HG03097 (cell line): ENCODE data around the gene BAHD1.

Source experiments
- ATAC-seq: cut with Tn5 transposase; IDR thresholded peaks from one replicate; pipeline ENCODE4 v1.9.1; 2021; ENCODE audit not compliant: unreplicated experiment, low FRiP score

Gene BAHD1

DNA sequence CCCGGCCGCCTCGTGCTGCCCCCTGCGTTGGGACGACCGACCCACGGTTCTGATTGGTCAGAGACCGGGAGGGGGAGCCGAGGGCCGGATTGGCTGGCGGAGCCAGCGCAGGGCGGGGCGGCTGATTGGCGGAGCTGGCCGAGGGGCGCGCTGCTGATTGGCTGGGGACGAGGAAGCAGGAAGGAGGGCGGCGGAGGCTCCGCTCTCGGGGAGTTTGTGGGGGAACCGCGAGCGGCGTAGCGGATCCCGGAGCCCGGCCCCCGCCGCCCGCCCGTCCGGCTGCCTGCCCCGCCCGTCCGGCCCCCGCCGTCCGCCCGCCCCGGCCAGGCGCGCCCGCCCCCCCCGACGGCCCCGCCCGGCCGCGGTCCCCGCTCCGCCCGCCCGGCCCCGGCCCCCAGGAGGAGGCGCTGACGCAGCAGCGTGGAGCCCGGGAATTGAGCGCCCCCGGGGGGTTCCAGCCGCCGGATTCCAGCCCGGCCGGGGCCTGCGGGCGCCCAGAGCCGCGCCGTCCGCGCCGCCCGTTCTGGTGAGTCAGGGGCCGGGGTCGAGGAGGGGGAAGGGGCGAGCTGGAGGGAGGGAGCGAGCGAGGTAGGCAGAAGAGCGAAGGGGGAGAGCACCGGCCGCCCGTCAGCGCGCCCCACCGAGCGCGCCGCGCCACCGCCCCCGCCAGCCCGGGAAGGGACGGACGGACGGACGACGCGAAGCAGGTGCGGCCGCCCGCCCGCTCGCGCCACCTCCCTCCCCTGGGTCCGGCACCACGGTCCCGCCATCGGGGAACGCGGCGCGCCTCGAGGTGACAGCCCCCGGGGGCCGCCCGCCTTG, at the start of gene BAHD1:
Gene BAHD1, plus strand, starts transcription at position 211 of the 822 bp plus-strand sequence. CDS start 17,512 bp downstream, outside the sequence.
- ATAC-seq = peak; percentile 81

- no peak for ATAC-seq
These were observed 47.5 kb upstream of the BAHD1 start for GRCh38 chr15:40392986-40393948.

DNA sequence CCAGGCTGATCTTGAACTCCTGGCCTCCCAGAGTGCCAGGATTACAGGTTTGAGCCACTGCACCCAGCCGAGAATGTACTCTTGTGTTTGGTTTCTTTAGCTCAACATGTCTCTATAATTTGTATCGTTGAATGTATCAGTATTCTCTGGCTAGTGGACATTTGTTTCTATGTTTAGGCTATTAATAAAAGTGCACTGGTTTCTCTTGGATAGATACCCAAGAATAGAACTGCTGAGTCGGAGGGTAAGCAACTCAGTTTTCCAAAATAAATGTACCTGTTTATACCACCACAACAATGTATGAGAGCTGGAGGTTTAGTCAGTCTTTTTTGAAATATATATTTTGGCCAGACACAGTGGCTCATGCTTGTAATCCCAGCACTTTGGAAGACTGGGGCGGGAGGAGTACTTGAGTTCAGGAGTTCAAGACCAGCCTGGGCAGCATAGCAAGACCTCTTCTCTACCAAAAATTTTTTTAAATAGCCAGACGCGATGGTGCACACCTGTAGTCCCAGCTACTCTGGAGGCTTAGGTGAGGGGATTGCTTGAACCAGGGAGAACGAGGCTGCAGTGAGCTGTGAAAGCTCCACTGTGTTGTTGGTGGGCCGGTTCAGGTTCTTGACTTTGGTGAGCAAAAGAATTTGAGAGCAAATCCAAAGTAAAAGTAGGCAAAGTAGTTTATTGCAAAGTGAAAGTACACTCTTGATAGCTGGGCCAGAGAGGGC, 42.9 kb upstream of the BAHD1 start:
- ATAC-seq = no peak

GRCh38 chr15:40398413-40398873, 42.3 kb upstream of the BAHD1 start:
- ATAC-seq = peak; percentile 62

GRCh38 chr15:40399370-40399769, 41.4 kb upstream of the BAHD1 start:
- ATAC-seq = no peak

DNA sequence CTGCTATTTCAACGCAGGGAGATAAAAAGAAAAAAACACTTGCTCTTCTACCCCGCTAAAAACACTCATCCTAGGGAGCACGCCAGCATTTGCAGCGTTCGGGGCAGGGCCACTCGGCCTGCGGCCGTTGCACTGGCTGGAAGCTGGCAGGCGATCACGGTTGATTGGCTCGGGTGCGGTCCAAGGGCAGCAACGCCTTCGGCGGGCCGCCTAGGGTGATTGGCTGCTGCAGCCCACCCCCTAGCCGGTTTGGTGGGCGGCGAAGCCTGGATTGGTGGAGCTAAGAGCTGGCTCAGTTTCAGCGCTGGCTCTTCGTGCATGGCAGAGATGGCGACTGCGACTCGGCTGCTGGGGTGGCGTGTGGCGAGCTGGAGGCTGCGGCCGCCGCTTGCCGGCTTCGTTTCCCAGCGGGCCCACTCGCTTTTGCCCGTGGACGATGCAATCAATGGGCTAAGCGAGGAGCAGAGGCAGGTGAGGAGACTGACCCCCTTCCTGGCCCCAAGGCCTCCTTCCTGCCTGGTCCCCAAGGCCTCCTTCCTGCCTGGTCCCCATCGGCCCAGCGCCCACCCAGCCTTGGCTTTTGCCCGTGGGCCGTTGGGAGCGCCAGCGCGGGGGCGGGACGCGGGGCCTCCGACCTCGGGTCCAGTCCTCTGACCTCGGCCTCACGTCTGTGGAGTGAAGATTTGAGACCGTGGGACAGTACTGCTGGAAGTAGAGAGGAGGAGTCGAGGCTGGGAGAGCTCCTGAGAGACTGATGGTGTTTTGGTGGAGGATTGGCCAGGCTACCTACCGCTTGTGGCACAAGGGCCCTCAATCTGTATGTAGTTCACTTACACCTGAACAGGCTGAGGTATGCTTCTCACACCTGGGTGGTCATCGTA, 35.0 kb upstream of the BAHD1 start, which contains the start of gene IVD:
Gene IVD, plus strand, starts transcription at position 295 of the 881 bp plus-strand sequence. Its CDS starts 33 bp downstream, at position 328.
- peak; percentile 84 for ATAC-seq

- no peak for ATAC-seq
These were observed 33.3 kb upstream of the BAHD1 start for GRCh38 chr15:40407330-40407990.

DNA sequence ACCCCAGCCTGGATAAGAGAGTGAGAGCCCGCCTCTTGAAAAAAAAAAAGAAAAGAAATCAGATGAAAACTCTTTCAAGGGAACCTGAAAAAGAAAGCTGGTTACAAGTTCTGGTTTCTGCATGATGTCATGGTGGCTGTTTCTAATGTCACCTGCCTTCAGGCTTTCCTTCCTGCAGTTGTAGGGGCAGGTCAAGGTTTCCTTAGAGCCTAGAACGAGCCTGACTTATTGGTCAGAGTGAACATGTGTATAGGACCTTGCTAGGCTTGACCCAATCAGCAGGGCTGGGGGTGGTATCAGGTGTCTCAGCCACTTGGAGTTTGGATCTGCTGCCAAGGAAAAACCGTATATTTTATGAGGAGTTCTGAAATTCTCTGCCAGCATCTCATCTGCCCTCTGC, 31.4 kb upstream of the BAHD1 start:
- ATAC-seq = no peak

GRCh38 chr15:40410476-40410875, 30.3 kb upstream of the BAHD1 start:
- no peak for ATAC-seq

- ATAC-seq = no peak
These were observed 28.5 kb upstream of the BAHD1 start for GRCh38 chr15:40412095-40412759.

DNA sequence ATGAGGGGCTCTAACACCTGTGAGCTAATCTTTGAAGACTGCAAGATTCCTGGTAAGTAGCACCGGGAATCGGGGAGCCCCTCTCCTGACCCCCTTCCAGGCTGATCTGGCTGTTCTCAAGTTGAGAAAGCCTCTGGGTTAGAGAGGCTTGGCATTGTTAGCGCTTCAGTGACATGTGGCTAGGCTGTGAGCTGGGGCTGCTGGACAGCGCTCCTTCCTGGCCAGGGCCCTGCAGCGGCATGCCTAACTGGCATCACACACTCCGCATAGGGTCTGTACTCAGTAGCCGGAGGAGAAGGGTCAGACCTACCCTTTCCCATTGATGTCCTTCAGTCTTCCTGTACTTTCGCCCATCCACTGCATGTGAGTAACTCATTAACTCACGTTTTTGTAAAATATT, 27.7 kb upstream of the BAHD1 start:
- ATAC-seq = no peak

- no peak for ATAC-seq
These were observed 25.9 kb upstream of the BAHD1 start for GRCh38 chr15:40414816-40415215.

DNA sequence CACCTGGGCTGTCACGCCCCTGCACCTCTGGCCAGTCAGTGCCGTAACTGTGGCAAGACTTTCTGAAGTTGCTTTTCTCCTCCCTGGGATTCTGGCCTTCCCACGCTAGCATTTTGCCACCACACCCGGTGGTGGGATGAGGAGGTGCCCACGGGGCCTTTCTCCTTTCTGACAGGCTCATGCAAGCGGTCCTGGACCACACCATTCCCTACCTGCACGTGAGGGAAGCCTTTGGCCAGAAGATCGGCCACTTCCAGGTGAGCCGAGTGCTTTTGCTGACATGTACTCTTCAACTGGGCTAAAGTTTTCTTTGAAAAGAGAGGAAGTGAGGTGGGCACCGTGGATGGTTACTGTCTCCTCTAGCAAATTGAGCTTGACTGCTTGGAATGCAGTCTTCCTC, 25.5 kb upstream of the BAHD1 start:
- no peak for ATAC-seq

- ATAC-seq = no peak
These were observed 24.7 kb upstream of the BAHD1 start for GRCh38 chr15:40416056-40416455.

- ATAC-seq = no peak
These were observed 22.6 kb upstream of the BAHD1 start for GRCh38 chr15:40418126-40418525.

DNA sequence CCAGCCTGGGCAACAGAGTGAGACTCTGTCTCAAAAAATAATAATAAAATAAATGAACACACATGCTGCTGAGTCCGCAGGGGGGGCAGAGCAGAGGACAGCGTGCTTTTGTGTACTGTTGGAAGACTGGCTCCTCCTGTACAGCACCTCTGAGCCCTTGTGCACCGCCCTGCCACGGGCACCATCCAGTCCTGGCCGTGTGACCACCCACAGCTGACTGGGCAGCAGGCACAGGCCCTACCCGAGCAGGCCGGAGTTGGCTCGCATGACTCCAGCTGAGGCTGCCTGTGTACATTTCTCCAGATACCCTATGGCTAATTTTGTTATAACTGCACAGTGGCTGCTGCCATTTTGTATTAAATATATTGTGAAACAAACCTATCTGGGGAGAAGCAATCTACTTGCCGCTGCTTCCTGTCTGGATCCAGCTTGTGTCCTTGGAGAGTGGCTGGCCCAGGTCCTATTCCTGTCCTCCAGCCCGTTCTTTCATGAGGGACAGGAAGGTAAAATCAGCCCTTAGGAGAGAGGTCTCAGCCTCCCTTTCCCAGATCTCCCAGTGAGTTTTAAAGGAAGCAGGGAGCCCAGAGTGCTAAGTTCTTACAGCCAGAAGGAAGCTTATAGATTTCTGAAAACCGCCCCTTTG, 20.6 kb upstream of the BAHD1 start:
- ATAC-seq = no peak

DNA sequence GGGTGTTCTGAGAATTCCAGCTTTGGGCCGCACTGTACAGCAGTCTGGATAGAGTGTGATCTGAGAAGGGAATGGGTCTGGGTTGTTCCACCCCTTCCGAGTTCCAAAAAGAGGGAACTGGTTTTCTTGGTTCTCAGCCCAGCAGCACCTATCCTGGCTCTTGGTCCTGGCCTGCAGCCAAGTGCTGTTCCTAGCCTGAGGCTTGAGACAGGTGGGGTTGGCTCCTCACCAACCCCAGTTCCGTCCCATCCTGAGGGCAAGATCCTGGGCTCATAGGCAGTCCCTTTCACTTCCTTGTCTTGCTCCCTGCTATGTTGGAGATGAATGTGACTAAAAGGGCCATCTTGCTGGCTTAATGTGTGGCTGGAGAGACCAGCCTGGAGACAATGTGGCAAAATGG, 20.0 kb upstream of the BAHD1 start:
- ATAC-seq = no peak
